GM21515 (cell line): ENCODE results near the gene GPRASP2.

Source experiments
- ATAC-seq: cut with Tn5 transposase; IDR thresholded peaks from one replicate; pipeline ENCODE4 v1.9.1; 2021; ENCODE audit not compliant: unreplicated experiment

The GPRASP2 gene

GRCh38 chrX:102744307-102744706 lies 32.1 kb downstream of the GPRASP2 start:
- ATAC-seq = no peak

GRCh38 chrX:102745513-102745856 lies 33.2 kb downstream of the GPRASP2 start:
- ATAC-seq = no peak

- ATAC-seq = no peak
Observed at GRCh38 chrX:102745857-102746584, 33.8 kb downstream of the GPRASP2 start.

- ATAC-seq = no peak
Observed at GRCh38 chrX:102765217-102765616, 53.0 kb downstream of the GPRASP2 start.

GRCh38 chrX:102765809-102766208 lies 53.6 kb downstream of the GPRASP2 start:
- ATAC-seq = no peak

- ATAC-seq = no peak
Observed at GRCh38 chrX:102767287-102767686, 55.0 kb downstream of the GPRASP2 start.
